Liver (tissue), 9 donors: Measurements from ENCODE around the gene RCL1. TPM values are rescaled to one million over a fixed set of nuclear protein-coding genes. Genes with fewer than 3 reads are reported as not detected.
A peak's percentile ranks its signal among the peaks of the same experiment; 100 is the strongest.
"Not testable (repeated sequence)": the region's sequence is repeated elsewhere in the genome, so short reads cannot be mapped to it uniquely, and the experiment has no call there.

ENCODE experiments used
- DNase-seq: peaks from one replicate; pipeline ENCODE4 v3.0.0-alpha.2; 2017; ENCODE audit warnings: low spot score
- H3K27ac ChIP-seq, 2 donors: one replicate each; pipeline ENCODE4 v1.7.0; 2013; ENCODE audit warnings: inconsistent platforms in 2 of 2, low read length in 2 of 2, control low read depth in 1 of 2, low read depth in 1 of 2, mild to moderate bottlenecking in 1 of 2
- H3K27me3 ChIP-seq, 4 donors: one replicate each; pipeline versions ENCODE4 v1.6.1 to v1.7.0; 2013; ENCODE audit warnings: low read length in 3 of 4, inconsistent platforms in 1 of 4, mild to moderate bottlenecking in 1 of 4, moderate library complexity in 1 of 4; ENCODE audit not compliant: control insufficient read depth in 4 of 4, insufficient read depth in 4 of 4
- H3K36me3 ChIP-seq, 4 donors: one replicate each; pipeline versions ENCODE4 v1.6.1 to v1.7.0; 2013; ENCODE audit warnings: low read length in 3 of 4, mild to moderate bottlenecking in 3 of 4, low read depth in 1 of 4, moderate library complexity in 1 of 4; ENCODE audit not compliant: control insufficient read depth in 4 of 4, insufficient read depth in 3 of 4
- H3K4me1 ChIP-seq, 4 donors: one replicate each; pipeline versions ENCODE4 v1.6.1 to v1.7.0; 2013; ENCODE audit warnings: low read length in 3 of 4, mild to moderate bottlenecking in 3 of 4, moderate library complexity in 1 of 4; ENCODE audit not compliant: control insufficient read depth in 4 of 4, insufficient read depth in 4 of 4
- H3K4me3 ChIP-seq, 3 donors: one replicate each; pipeline versions ENCODE4 v1.6.1 to v1.7.0; 2013; ENCODE audit warnings: low read length in 3 of 3, control low read depth in 1 of 3, low read depth in 1 of 3, mild to moderate bottlenecking in 1 of 3
- H3K9ac ChIP-seq, 2 donors: one replicate each; pipeline ENCODE4 v1.7.0; 2013; ENCODE audit warnings: low read length in 2 of 2, mild to moderate bottlenecking in 2 of 2, moderate library complexity in 2 of 2, control low read depth in 1 of 2, low read depth in 1 of 2
- H3K9me3 ChIP-seq, 4 donors: one replicate each; pipeline versions ENCODE4 v1.6.1 to v1.7.0; 2013; ENCODE audit warnings: low read length in 3 of 4; ENCODE audit not compliant: control insufficient read depth in 4 of 4
- ATF3 ChIP-seq: IDR thresholded peaks from 2 replicates; pipeline ENCODE4 v1.6.1; 2016; ENCODE audit warnings: antibody characterized with exemption
- CTCF ChIP-seq: fragments of 150-350 bp; IDR thresholded peaks from 2 replicates; pipeline ENCODE4 v1.5.1; 2017; ENCODE audit warnings: improper control_type of control experiment, low read depth, low read length; ENCODE audit not compliant: missing input control
- EGR1 ChIP-seq, 2 donors: IDR thresholded peaks; 2 replicates each; pipeline ENCODE4 v1.6.1; 2016 to 2018; ENCODE audit warnings: antibody characterized with exemption in 2 of 2, low read depth in 2 of 2
- FOXA1 ChIP-seq: IDR thresholded peaks from 2 replicates; pipeline ENCODE4 v1.6.1; 2016; ENCODE audit warnings: antibody characterized with exemption
- FOXA2 ChIP-seq: IDR thresholded peaks from 2 replicates; pipeline ENCODE4 v1.6.1; 2016; ENCODE audit warnings: antibody characterized with exemption
- HNF4A ChIP-seq, 2 donors: conservative IDR thresholded peaks; 2 replicates each; pipeline ENCODE4 v1.6.1; 2016; ENCODE audit warnings: antibody characterized with exemption in 2 of 2, mild to moderate bottlenecking in 2 of 2
- HNF4G ChIP-seq: IDR thresholded peaks from 2 replicates; pipeline ENCODE4 v1.6.1; 2016; ENCODE audit warnings: antibody characterized with exemption
- RXRA ChIP-seq, 2 donors: IDR thresholded peaks; 2 replicates each; pipeline ENCODE4 v1.6.1; 2017 to 2018; ENCODE audit warnings: antibody characterized with exemption in 2 of 2, mild to moderate bottlenecking in 1 of 2
- YY1 ChIP-seq: IDR thresholded peaks from 2 replicates; pipeline ENCODE4 v1.6.1; 2016; ENCODE audit warnings: antibody characterized with exemption, mild to moderate bottlenecking
- ZBTB33 ChIP-seq: IDR thresholded peaks from 2 replicates; pipeline ENCODE4 v1.6.1; 2016; ENCODE audit warnings: antibody characterized with exemption
- WGBS: extraction: QIAGEN DNeasy Blood & Tissue Kit; methylation state at CpG from one replicate; pipeline ENCODE4 v1.1.7; 2013; 5-methylcytosine and 5-hydroxymethylcytosine counted together
- polyA plus RNA-seq, 2 donors: library from polyadenylated mRNA; stranded (reverse) in 1 of 2; unstranded in 1 of 2; fragments of 200-250 nt in 1 of 2; fragments of >200 nt in 1 of 2; fragmentation: Nextera tagmentation in 1 of 2; extraction: Ambion mirVana in 1 of 2; gene quantifications; one replicate each; pipeline versions ENCODE4 v1.2.1 to v1.2.3, GENCODE V29; 2013 to 2015
- total RNA-seq, 2 donors: library from RNA; depleted of rRNA; stranded (reverse); fragments of >200 nt; gene quantifications; one replicate each; pipeline ENCODE4 v1.2.3, GENCODE V29; 2014
- donor health status: healthy.
- donor health status: healthy.
- donor health status: healthy.
- donor health status: healthy.
- donor health status: healthy.

Gene RCL1
- total and polyA plus RNA-seq, 4 donors: 52.2 to 121 (median 86.8) TPM

- Histone ChIP-seq H3K27ac (peak overlapping the region; percentile 94 to 95), H3K36me3 (no peaks in the 10 kb centered on the region), H3K4me1 (peaks cover 6 to 30% (median 20%) of the 10 kb centered on the region in 4 donors), H3K9ac (peak overlapping the region; percentile 56 to 76), H3K4me3 (peak overlapping the region; percentile 65 to 95 (median 95)), H3K27me3 (no peaks in the 10 kb centered on the region), H3K9me3 (no peaks in the 10 kb centered on the region)
- no peak for DNase-seq
- WGBS: 22% methylated on average over 23 of the region's 23 CpGs
- TF ChIP-seq ATF3: no peak
- peak; percentile 12 for TF ChIP-seq YY1
Observed at GRCh38 chr9:4793459-4794395, 983 bp downstream of the RCL1 start.

- H3K4me3 ChIP-seq: no peak overlapping the region
- H3K36me3 ChIP-seq: no peaks in the 10 kb centered on the region
- no peaks in the 10 kb centered on the region for H3K9me3 ChIP-seq
- WGBS: 92% methylated on average over 4 of the region's 4 CpGs
- H3K9ac ChIP-seq: no peak overlapping the region
- peak in 1 of 2 donors; percentile 1 for TF ChIP-seq RXRA (IDR thresholded peaks at IDR 0.05)
- no peak for TF ChIP-seq ZBTB33
- TF ChIP-seq HNF4G: no peak
- TF ChIP-seq CTCF: no peak
- no peak for TF ChIP-seq EGR1 (IDR thresholded peaks at IDR 0.05; ENCODE audit: low read depth in 2 of 2)
- peak in 1 of 2 donors; percentile 0 for TF ChIP-seq HNF4A (conservative IDR thresholded peaks at IDR 0.05)
- TF ChIP-seq FOXA1: no peak
- no peak for TF ChIP-seq FOXA2
- no peak overlapping the region for H3K27ac ChIP-seq
- H3K4me1 ChIP-seq: peaks cover 8 to 30% (median 20%) of the 10 kb centered on the region in 4 donors
- no peaks in the 10 kb centered on the region for H3K27me3 ChIP-seq
- no peak for DNase-seq
Observed at GRCh38 chr9:4794691-4795090, 1.9 kb downstream of the RCL1 start.

GRCh38 chr9:4795108-4795507 lies 2.4 kb downstream of the RCL1 start:
- peaks cover 8 to 30% (median 20%) of the 10 kb centered on the region in 4 donors for H3K4me1 ChIP-seq
- DNase-seq, H3K9me3 ChIP-seq, H3K9ac ChIP-seq, H3K27ac ChIP-seq, H3K36me3 ChIP-seq, H3K27me3 ChIP-seq, H3K4me3 ChIP-seq: not testable (repeated sequence)
- WGBS: 97% methylated on average over 10 of the region's 10 CpGs
